NB4 (cell line): ENCODE results near the gene SLC25A21.

Experiments
- MYC ChIP-seq: IDR thresholded peaks from 2 replicates; pipeline ENCODE4 v1.6.1; 2011; ENCODE audit warnings: low read depth, low read length
- POLR2A ChIP-seq: IDR thresholded peaks from 2 replicates; pipeline ENCODE4 v1.6.1; 2011; ENCODE audit warnings: mild to moderate bottlenecking; ENCODE audit not compliant: insufficient read length; ENCODE audit errors: extremely low read depth
- TF ChIP-seq, protein P1 (sequence below): IDR thresholded peaks from one replicate; pipeline ENCODE4 v1.5.1; 2012; ENCODE audit warnings: low read depth, low read length
- TF ChIP-seq, protein P2 (sequence below): IDR thresholded peaks from 2 replicates; pipeline ENCODE4 v1.6.1; 2011; ENCODE audit warnings: low read depth, low read length

DNA sequence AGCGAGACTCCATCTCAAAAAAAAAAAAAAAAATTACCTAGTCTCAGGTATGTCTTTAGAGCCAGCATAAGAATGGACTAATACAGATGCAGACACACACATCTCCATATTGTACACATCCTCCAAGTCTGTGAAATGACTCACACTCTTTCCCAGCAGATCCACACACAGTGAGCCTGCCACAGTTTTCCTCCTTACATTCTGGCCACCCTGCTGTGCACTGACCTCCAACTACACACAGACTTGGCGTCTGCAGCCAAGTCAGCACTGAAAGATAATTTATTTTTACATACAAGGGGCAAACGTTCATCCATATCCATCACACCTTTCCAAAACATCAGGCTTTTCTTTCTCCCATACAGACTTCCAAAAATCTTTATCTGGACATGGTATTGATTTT, 115.9 kb downstream of the SLC25A21 start:
- TF ChIP-seq, protein P1, sequence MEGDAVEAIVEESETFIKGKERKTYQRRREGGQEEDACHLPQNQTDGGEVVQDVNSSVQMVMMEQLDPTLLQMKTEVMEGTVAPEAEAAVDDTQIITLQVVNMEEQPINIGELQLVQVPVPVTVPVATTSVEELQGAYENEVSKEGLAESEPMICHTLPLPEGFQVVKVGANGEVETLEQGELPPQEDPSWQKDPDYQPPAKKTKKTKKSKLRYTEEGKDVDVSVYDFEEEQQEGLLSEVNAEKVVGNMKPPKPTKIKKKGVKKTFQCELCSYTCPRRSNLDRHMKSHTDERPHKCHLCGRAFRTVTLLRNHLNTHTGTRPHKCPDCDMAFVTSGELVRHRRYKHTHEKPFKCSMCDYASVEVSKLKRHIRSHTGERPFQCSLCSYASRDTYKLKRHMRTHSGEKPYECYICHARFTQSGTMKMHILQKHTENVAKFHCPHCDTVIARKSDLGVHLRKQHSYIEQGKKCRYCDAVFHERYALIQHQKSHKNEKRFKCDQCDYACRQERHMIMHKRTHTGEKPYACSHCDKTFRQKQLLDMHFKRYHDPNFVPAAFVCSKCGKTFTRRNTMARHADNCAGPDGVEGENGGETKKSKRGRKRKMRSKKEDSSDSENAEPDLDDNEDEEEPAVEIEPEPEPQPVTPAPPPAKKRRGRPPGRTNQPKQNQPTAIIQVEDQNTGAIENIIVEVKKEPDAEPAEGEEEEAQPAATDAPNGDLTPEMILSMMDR = no peak
- no peak for TF ChIP-seq POLR2A
- no peak for TF ChIP-seq MYC
- TF ChIP-seq, protein P2, sequence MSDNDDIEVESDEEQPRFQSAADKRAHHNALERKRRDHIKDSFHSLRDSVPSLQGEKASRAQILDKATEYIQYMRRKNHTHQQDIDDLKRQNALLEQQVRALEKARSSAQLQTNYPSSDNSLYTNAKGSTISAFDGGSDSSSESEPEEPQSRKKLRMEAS = no peak
